Stomach (tissue), 4 donors: ENCODE data around the gene ZBTB49.

Source experiments
- POLR2A ChIP-seq, 4 donors: fragments of 450-650 bp; IDR thresholded peaks; one replicate each; pipeline ENCODE4 v1.6.1; 2016; ENCODE audit warnings: antibody characterized with exemption in 4 of 4, control low read depth in 2 of 4, mild to moderate bottlenecking in 1 of 4, moderate library complexity in 1 of 4
- POLR2AphosphoS5 ChIP-seq, 3 donors: sonication (generic); formaldehyde crosslinking; IDR thresholded peaks; one replicate each; pipeline ENCODE4 v1.6.1; 2016; ENCODE audit warnings: antibody characterized with exemption in 3 of 3

- TF ChIP-seq POLR2AphosphoS5 (IDR thresholded peaks at IDR 0.05) (no peak), POLR2A (IDR thresholded peaks at IDR 0.05) (no peak)
These were observed 22.1 kb upstream of the ZBTB49 start for GRCh38 chr4:4267981-4268380.
